Right renal cortex interstitium (tissue), 3 donors: Measurements from ENCODE around the gene RNGTT. TPM values are rescaled to one million over a fixed set of nuclear protein-coding genes. Genes with fewer than 3 reads are reported as not detected.
"Not testable (repeated sequence)": the region's sequence is repeated elsewhere in the genome, so short reads cannot be mapped to it uniquely, and the experiment has no call there.

Experiments
- DNase-seq, 3 donors: peaks; one replicate each; pipeline ENCODE4 v3.0.0-alpha.2; 2013; ENCODE audit warnings: low read depth in 3 of 3, low spot score in 2 of 3
- polyA plus RNA-seq, 3 donors: library from polyadenylated mRNA; unstranded; fragments of 120-200 nt; gene quantifications; one replicate each; pipeline ENCODE4 v1.2.1, GENCODE V29; 2013; ENCODE audit not compliant: insufficient read length in 3 of 3

Gene RNGTT
- polyA plus RNA-seq, 3 donors = 16.3 to 17.7 (median 17.3) TPM

- DNase-seq = no peak
Observed at GRCh38 chr6:88972504-88973423, 9.3 kb upstream of the RNGTT start.

GRCh38 chr6:88970301-88970700 lies 6.9 kb upstream of the RNGTT start:
- no peak for DNase-seq

GRCh38 chr6:88969255-88969654 lies 5.8 kb upstream of the RNGTT start:
- not testable (repeated sequence) for DNase-seq

- no peak for DNase-seq
Observed at GRCh38 chr6:88967891-88968290, 4.5 kb upstream of the RNGTT start.

GRCh38 chr6:88965691-88966090 lies 2.3 kb upstream of the RNGTT start:
- DNase-seq = no peak

GRCh38 chr6:88964509-88964908 lies 1.1 kb upstream of the RNGTT start:
- no peak for DNase-seq

- no peak for DNase-seq
Observed at GRCh38 chr6:88958842-88959241, 4.6 kb downstream of the RNGTT start.

GRCh38 chr6:88953550-88954386 lies 9.7 kb downstream of the RNGTT start:
- DNase-seq = no peak

GRCh38 chr6:88952065-88952704 lies 11.2 kb downstream of the RNGTT start:
- DNase-seq = no peak

GRCh38 chr6:88945415-88946008 lies 17.9 kb downstream of the RNGTT start:
- no peak for DNase-seq

- no peak for DNase-seq
Observed at GRCh38 chr6:88933521-88933920, 29.9 kb downstream of the RNGTT start.

GRCh38 chr6:88932019-88932418 lies 31.4 kb downstream of the RNGTT start:
- not testable (repeated sequence) for DNase-seq

GRCh38 chr6:88922775-88923548 lies 40.5 kb downstream of the RNGTT start:
- no peak for DNase-seq

- no peak for DNase-seq
Observed at GRCh38 chr6:88921734-88922133, 41.7 kb downstream of the RNGTT start.

GRCh38 chr6:88920774-88921733 lies 42.4 kb downstream of the RNGTT start:
- no peak for DNase-seq

GRCh38 chr6:88920088-88920487 lies 43.3 kb downstream of the RNGTT start:
- no peak for DNase-seq

GRCh38 chr6:88919032-88919431 lies 44.4 kb downstream of the RNGTT start:
- DNase-seq = no peak

- DNase-seq = no peak
Observed at GRCh38 chr6:88916615-88917208, 46.7 kb downstream of the RNGTT start.
